Astrocyte (in vitro differentiated cells and primary cell): Measurements from ENCODE around the gene NCR1. TPM values are rescaled to one million over a fixed set of nuclear protein-coding genes. Genes with fewer than 3 reads are reported as not detected.
"Not testable (repeated sequence)": the region's sequence is repeated elsewhere in the genome, so short reads cannot be mapped to it uniquely, and the experiment has no call there.

Source experiments
- DNase-seq: peaks from one replicate; pipeline ENCODE4 v3.0.0-alpha.2; 2010; ENCODE audit warnings: low read depth
- FAIRE-seq: peaks from 2 replicates; lab custom pipeline; 2011; peaks lifted over from hg19 to GRCh38; lab: Jason Lieb, UNC
- H2AFZ ChIP-seq: 2 replicates; pipeline ENCODE4 v1.6.0; 2012; ENCODE audit warnings: low read depth, low read length, inconsistent platforms
- H3K27ac ChIP-seq: 2 replicates; pipeline ENCODE4 v1.5.1; 2011; ENCODE audit warnings: low read depth, low read length, inconsistent platforms
- H3K27me3 ChIP-seq: 2 replicates; pipeline ENCODE4 v1.6.0; 2011; ENCODE audit warnings: low read length, inconsistent platforms; ENCODE audit not compliant: insufficient read depth
- H3K36me3 ChIP-seq: 2 replicates; pipeline ENCODE4 v1.5.1; 2011; ENCODE audit warnings: low read length, inconsistent platforms; ENCODE audit not compliant: insufficient read depth
- H3K4me1 ChIP-seq: 2 replicates; pipeline ENCODE4 v1.5.1; 2011; ENCODE audit warnings: low read length, inconsistent platforms; ENCODE audit not compliant: insufficient read depth
- H3K4me2 ChIP-seq: 2 replicates; pipeline ENCODE4 v1.6.0; 2012; ENCODE audit warnings: low read length, inconsistent platforms
- H3K4me3 ChIP-seq: 2 replicates; pipeline ENCODE4 v1.5.1; 2011; ENCODE audit warnings: low read depth, mild to moderate bottlenecking, low read length, inconsistent platforms; ENCODE audit not compliant: insufficient read depth
- H3K79me2 ChIP-seq: 2 replicates; pipeline ENCODE4 v1.6.0; 2012; ENCODE audit warnings: mild to moderate bottlenecking, low read length, inconsistent platforms; ENCODE audit not compliant: insufficient read depth
- H3K9ac ChIP-seq: 2 replicates; pipeline ENCODE4 v1.6.0; 2012; ENCODE audit warnings: mild to moderate bottlenecking, low read length, inconsistent platforms
- H3K9me3 ChIP-seq: 2 replicates; pipeline ENCODE4 v1.5.1; 2012; ENCODE audit warnings: low read depth, mild to moderate bottlenecking, low read length, inconsistent platforms; ENCODE audit not compliant: insufficient read depth
- H4K20me1 ChIP-seq: 2 replicates; pipeline ENCODE4 v1.6.0; 2012; ENCODE audit warnings: low read length, inconsistent platforms; ENCODE audit not compliant: insufficient read depth
- H3K27ac Mint-ChIP-seq: one replicate; pipeline ENCODE4 v1.8.0; 2021; ENCODE audit warnings: mild to moderate bottlenecking, mixed read lengths; ENCODE audit not compliant: unreplicated experiment
- H3K27me3 Mint-ChIP-seq: one replicate; pipeline ENCODE4 v1.8.0; 2021; ENCODE audit warnings: low read depth, mixed read lengths; ENCODE audit not compliant: unreplicated experiment
- H3K36me3 Mint-ChIP-seq: one replicate; pipeline ENCODE4 v1.8.0; 2021; ENCODE audit warnings: low read depth, mixed read lengths; ENCODE audit not compliant: unreplicated experiment
- H3K4me1 Mint-ChIP-seq: one replicate; pipeline ENCODE4 v1.8.0; 2021; ENCODE audit warnings: low read depth, mixed read lengths; ENCODE audit not compliant: unreplicated experiment
- H3K4me3 Mint-ChIP-seq: one replicate; pipeline ENCODE4 v1.8.0; 2021; ENCODE audit warnings: mild to moderate bottlenecking, moderate library complexity, mixed read lengths; ENCODE audit not compliant: unreplicated experiment
- H3K9me3 Mint-ChIP-seq: one replicate; pipeline ENCODE4 v1.8.0; 2021; ENCODE audit warnings: mild to moderate bottlenecking, mixed read lengths; ENCODE audit not compliant: unreplicated experiment
- CTCF ChIP-seq: IDR thresholded peaks from 2 replicates; pipeline ENCODE4 v1.5.1; 2011; ENCODE audit warnings: low read depth, mild to moderate bottlenecking, inconsistent platforms, low read length, moderate library complexity; ENCODE audit not compliant: insufficient read depth
- EZH2 ChIP-seq: IDR thresholded peaks from 2 replicates; pipeline ENCODE4 v1.6.1; 2012; ENCODE audit warnings: mild to moderate bottlenecking, low read length, inconsistent platforms; ENCODE audit not compliant: insufficient read depth
- total RNA-seq: library from RNA; stranded (reverse); gene quantifications from 2 replicates; pipeline ENCODE4 v1.2.1, GENCODE V29; 2021

The NCR1 gene
- total RNA-seq, 1 donor from 2014 or later = not detected

- Mint-ChIP-seq H3K4me3 (no peak overlapping the region), H3K4me1 (no peaks in the 10 kb centered on the region), H3K36me3 (no peaks in the 10 kb centered on the region), H3K27ac (no peak overlapping the region), H3K9me3 (peaks cover 5% of the 10 kb centered on the region), H3K27me3 (peaks cover 2% of the 10 kb centered on the region)
- H3K9ac ChIP-seq = no peak overlapping the region
- H3K27me3 ChIP-seq = no peaks in the 10 kb centered on the region
- no peaks in the 10 kb centered on the region for H4K20me1 ChIP-seq
- H3K9me3 ChIP-seq = no peaks in the 10 kb centered on the region
- DNase-seq (no peak), FAIRE-seq (no peak)
- no peaks in the 10 kb centered on the region for H3K4me1 ChIP-seq
- H3K4me3 ChIP-seq = no peak overlapping the region
- no peak overlapping the region for H3K4me2 ChIP-seq
- H3K79me2 ChIP-seq = no peaks in the 10 kb centered on the region
- H3K36me3 ChIP-seq = no peaks in the 10 kb centered on the region
- TF ChIP-seq EZH2 (no peak), CTCF (no peak)
- H2AFZ ChIP-seq = no peak overlapping the region
- H3K27ac ChIP-seq = no peak overlapping the region
Measured at GRCh38 chr19:54893406-54893805, 12.5 kb upstream of the NCR1 start.

- H3K9me3 ChIP-seq, FAIRE-seq, H3K4me1 Mint-ChIP-seq, H3K9ac ChIP-seq, H4K20me1 ChIP-seq, H3K4me2 ChIP-seq, H3K27me3 ChIP-seq, H3K79me2 ChIP-seq, H3K27ac ChIP-seq, H3K9me3 Mint-ChIP-seq, H3K27ac Mint-ChIP-seq, H3K27me3 Mint-ChIP-seq, H3K4me1 ChIP-seq, DNase-seq, H3K36me3 ChIP-seq, H3K36me3 Mint-ChIP-seq, H2AFZ ChIP-seq, H3K4me3 Mint-ChIP-seq, H3K4me3 ChIP-seq: not testable (repeated sequence)
Measured at GRCh38 chr19:54894106-54894505, 11.8 kb upstream of the NCR1 start.

GRCh38 chr19:54896036-54896435, 9.9 kb upstream of the NCR1 start:
- Histone ChIP-seq H3K9ac (no peak overlapping the region), H3K36me3 (no peaks in the 10 kb centered on the region), H3K27ac (no peak overlapping the region), H2AFZ (no peak overlapping the region), H3K79me2 (no peaks in the 10 kb centered on the region), H3K27me3 (no peaks in the 10 kb centered on the region), H3K9me3 (no peaks in the 10 kb centered on the region), H3K4me1 (no peaks in the 10 kb centered on the region), H3K4me2 (no peak overlapping the region), H3K4me3 (no peak overlapping the region), H4K20me1 (no peaks in the 10 kb centered on the region)
- DNase-seq = no peak
- Mint-ChIP-seq H3K27ac (no peak overlapping the region), H3K27me3 (peaks cover 4% of the 10 kb centered on the region), H3K4me1 (no peaks in the 10 kb centered on the region), H3K9me3 (peaks cover 6% of the 10 kb centered on the region), H3K4me3 (no peak overlapping the region), H3K36me3 (no peaks in the 10 kb centered on the region)
- TF ChIP-seq EZH2 (no peak), CTCF (no peak)
- no peak for FAIRE-seq

GRCh38 chr19:54898685-54899084, 7.3 kb upstream of the NCR1 start:
- not testable (repeated sequence) for H3K4me3 Mint-ChIP-seq

GRCh38 chr19:54899646-54900045, 6.3 kb upstream of the NCR1 start:
- H3K27ac ChIP-seq, H4K20me1 ChIP-seq, H3K4me3 ChIP-seq, FAIRE-seq, H3K9ac ChIP-seq, H3K9me3 ChIP-seq, DNase-seq, H3K27ac Mint-ChIP-seq, H3K4me3 Mint-ChIP-seq, H3K79me2 ChIP-seq, H3K36me3 ChIP-seq, H3K27me3 Mint-ChIP-seq, H3K9me3 Mint-ChIP-seq, H3K36me3 Mint-ChIP-seq, H3K27me3 ChIP-seq, H3K4me1 ChIP-seq, H2AFZ ChIP-seq, H3K4me2 ChIP-seq, H3K4me1 Mint-ChIP-seq: not testable (repeated sequence)

More at GRCh38 chr19:54898685-54899084, 7.3 kb upstream of the NCR1 start:
- not testable (repeated sequence) for H3K9me3 ChIP-seq, H3K27ac ChIP-seq, H3K4me3 ChIP-seq, H3K9ac ChIP-seq, H3K36me3 Mint-ChIP-seq, H3K4me2 ChIP-seq, H3K27me3 ChIP-seq, H3K36me3 ChIP-seq, H3K4me1 ChIP-seq, H3K27me3 Mint-ChIP-seq, H3K9me3 Mint-ChIP-seq, H2AFZ ChIP-seq, H4K20me1 ChIP-seq, H3K4me1 Mint-ChIP-seq, H3K27ac Mint-ChIP-seq, H3K79me2 ChIP-seq, DNase-seq, FAIRE-seq
